ENCODE results near the gene BEX4.

GRCh38 chrX:103250977-103251376 is 36.1 kb downstream of the BEX4 start:
- TF ChIP-seq CTCF (conservative IDR thresholded peaks at IDR 0.05; ENCODE audit: low read depth in 2 of 2) = no peak
- TF ChIP-seq POLR2AphosphoS5 (IDR thresholded peaks at IDR 0.05; ENCODE audit: low read depth) = no peak
- no peak for TF ChIP-seq EZH2 (IDR thresholded peaks at IDR 0.05; ENCODE audit: low read depth, unreplicated experiment)
- TF ChIP-seq REST (IDR thresholded peaks at IDR 0.05; ENCODE audit: unreplicated experiment) = no peak
- TF ChIP-seq CREB1 (CRISPR knock-in tag; IDR thresholded peaks at IDR 0.05; ENCODE audit: low read depth) = no peak
- TF ChIP-seq ZNF331 (CRISPR knock-in tag; IDR thresholded peaks at IDR 0.05; ENCODE audit: low read depth) = no peak
- TF ChIP-seq EZH2phosphoT487 (IDR thresholded peaks at IDR 0.05; ENCODE audit: unreplicated experiment) = no peak
- TF ChIP-seq JUNB (IDR thresholded peaks at IDR 0.05; ENCODE audit: unreplicated experiment) = no peak
- no peak for TF ChIP-seq STAT1 (IDR thresholded peaks at IDR 0.05; ENCODE audit: unreplicated experiment)
- TF ChIP-seq ZNF462 (CRISPR knock-in tag; IDR thresholded peaks at IDR 0.05) = no peak
- TF ChIP-seq NANOG (IDR thresholded peaks at IDR 0.05; ENCODE audit: borderline replicate concordance) = no peak

Measured in GM23338 (cell line).